ENCODE data around the gene CNNM4.

CNNM4 gene

GRCh38 chr2:96810783-96811192, 50.1 kb downstream of the CNNM4 start:
- DNase-seq (ENCODE audit: low read depth): no peak

DNA sequence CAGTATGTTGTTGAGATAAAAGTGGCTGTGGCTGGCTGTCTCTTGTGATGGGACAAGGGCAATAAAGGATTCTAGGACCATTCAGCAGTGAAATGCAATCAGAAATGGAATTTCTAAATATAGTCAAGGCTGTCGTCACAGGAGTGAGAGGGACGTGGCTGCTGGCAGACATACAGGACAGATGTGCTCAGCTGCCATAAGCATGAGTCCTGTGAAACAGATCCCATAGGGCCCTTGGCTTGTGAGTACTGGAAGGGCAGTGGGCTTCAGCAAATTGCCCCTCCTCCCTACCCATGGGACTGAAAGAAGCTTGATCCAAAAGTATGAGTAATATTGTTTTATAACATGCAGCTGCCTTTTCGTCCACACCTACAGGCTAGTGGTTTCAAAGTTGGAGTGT, 51.2 kb downstream of the CNNM4 start:
- DNase-seq (ENCODE audit: low read depth): no peak

GRCh38 chr2:96813656-96814055, 53.0 kb downstream of the CNNM4 start:
- no peak for DNase-seq (ENCODE audit: low read depth)

GRCh38 chr2:96815326-96816126, 54.8 kb downstream of the CNNM4 start:
- no peak for DNase-seq (ENCODE audit: low read depth)

DNA sequence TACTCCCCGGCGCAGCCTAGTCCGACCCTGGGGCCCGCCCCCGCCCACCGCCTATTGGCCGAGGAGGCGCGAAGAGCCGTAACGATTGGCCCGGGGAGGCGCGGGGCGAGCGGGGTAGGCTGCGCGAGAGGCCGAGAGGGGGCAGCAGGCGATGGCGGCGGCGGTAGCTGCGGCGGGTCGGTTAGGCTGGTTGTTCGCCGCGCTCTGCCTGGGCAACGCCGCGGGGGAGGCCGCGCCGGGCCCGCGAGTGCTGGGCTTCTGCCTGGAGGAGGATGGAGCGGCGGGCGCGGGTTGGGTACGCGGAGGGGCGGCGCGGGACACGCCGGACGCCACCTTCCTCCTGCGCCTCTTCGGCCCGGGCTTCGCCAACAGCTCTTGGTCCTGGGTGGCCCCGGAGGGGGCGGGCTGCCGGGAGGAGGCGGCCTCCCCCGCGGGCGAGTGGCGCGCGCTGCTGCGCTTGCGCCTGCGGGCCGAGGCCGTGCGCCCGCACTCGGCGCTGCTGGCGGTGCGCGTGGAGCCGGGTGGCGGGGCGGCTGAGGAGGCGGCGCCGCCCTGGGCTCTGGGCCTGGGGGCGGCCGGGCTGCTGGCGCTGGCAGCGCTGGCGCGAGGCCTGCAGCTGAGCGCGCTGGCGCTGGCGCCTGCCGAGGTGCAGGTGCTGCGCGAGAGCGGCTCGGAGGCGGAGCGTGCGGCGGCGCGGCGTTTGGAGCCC, 55.6 kb downstream of the CNNM4 start, which contains the start of gene CNNM3:
CNNM3 (plus strand) TSS at position 142 of the 709 bp plus-strand sequence; CDS start at position 152, 10 bp downstream.
- peak; percentile 95 for DNase-seq (ENCODE audit: low read depth)

DNA sequence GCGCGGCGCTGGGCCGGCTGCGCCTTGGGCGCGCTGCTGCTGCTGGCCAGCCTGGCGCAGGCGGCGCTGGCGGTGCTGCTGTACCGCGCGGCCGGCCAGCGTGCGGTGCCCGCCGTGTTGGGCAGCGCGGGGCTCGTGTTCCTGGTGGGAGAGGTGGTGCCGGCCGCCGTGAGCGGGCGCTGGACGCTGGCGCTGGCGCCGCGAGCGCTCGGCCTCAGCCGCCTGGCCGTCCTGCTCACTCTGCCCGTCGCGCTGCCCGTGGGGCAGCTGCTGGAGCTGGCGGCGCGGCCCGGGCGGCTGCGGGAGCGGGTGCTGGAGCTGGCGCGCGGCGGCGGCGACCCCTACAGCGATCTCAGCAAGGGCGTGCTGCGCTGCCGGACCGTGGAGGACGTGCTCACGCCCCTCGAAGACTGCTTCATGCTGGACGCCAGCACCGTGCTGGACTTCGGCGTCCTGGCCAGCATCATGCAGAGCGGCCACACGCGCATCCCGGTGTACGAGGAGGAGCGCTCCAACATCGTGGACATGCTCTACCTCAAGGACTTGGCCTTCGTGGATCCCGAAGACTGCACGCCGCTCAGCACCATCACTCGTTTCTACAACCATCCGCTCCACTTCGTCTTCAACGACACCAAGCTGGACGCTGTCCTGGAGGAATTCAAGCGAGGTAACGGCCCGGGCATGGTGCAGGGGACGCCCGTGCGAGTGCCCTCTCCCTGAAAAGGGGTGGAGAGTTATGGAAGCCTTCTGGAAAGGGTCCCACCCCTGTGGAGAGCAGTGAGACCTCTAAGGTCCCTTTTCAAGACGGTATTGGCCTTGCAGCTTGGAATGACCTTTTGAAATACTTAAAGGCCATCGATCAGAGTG, 56.4 kb downstream of the CNNM4 start:
- DNase-seq (ENCODE audit: low read depth): no peak

- DNase-seq (ENCODE audit: low read depth): no peak
These were observed 57.2 kb downstream of the CNNM4 start for GRCh38 chr2:96817882-96818281.

GRCh38 chr2:96819128-96819875, 58.6 kb downstream of the CNNM4 start:
- no peak for DNase-seq (ENCODE audit: low read depth)

- DNase-seq (ENCODE audit: low read depth): no peak
These were observed 59.3 kb downstream of the CNNM4 start for GRCh38 chr2:96819876-96820511.

- no peak for DNase-seq (ENCODE audit: low read depth)
These were observed 60.5 kb downstream of the CNNM4 start for GRCh38 chr2:96821113-96821675.

- DNase-seq (ENCODE audit: low read depth): no peak
These were observed 62.1 kb downstream of the CNNM4 start for GRCh38 chr2:96822786-96823185.

DNA sequence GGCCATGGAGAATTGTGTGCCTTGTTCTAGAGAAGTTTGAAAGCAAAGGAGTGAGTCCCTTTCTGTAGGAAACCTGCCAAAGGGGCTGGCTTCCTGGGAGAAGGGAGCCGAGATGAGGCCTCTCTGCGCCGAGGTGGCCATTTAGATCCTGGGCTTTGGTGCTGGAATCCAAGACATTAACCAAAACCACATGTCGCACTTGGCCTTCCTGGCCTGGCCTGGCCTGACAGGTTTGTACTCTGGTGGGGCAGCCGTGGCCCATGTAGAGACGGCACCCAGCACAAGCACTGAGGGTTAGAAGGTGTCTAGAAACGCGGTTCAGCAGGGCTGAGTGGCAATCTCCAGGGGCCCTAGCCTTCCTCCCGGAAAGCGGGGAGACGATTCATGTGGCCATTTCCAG, 62.5 kb downstream of the CNNM4 start:
- no peak for DNase-seq (ENCODE audit: low read depth)

GRCh38 chr2:96824079-96824870, 63.6 kb downstream of the CNNM4 start:
- no peak for DNase-seq (ENCODE audit: low read depth)

DNA sequence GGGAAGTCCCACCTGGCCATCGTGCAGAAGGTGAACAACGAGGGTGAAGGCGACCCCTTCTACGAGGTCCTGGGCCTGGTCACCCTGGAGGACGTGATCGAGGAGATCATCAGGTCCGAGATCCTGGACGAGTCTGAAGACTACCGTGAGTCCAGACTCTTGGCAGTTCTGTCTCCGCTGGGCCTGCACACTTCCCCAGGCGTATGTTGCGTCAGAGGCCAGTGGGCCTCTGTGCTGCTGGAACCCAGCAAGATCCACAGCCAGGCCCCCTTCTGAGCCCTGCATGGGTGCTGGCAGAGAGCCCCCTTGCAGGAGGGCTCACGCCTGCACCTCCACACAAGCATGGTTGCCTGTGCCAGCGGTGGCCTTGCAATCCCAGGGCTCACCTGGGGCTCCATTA, 64.4 kb downstream of the CNNM4 start:
- no peak for DNase-seq (ENCODE audit: low read depth)

GRCh38 chr2:96826546-96827278, 66.0 kb downstream of the CNNM4 start:
- no peak for DNase-seq (ENCODE audit: low read depth)

GRCh38 chr2:96828436-96828835, 67.7 kb downstream of the CNNM4 start:
- no peak for DNase-seq (ENCODE audit: low read depth)

DNA sequence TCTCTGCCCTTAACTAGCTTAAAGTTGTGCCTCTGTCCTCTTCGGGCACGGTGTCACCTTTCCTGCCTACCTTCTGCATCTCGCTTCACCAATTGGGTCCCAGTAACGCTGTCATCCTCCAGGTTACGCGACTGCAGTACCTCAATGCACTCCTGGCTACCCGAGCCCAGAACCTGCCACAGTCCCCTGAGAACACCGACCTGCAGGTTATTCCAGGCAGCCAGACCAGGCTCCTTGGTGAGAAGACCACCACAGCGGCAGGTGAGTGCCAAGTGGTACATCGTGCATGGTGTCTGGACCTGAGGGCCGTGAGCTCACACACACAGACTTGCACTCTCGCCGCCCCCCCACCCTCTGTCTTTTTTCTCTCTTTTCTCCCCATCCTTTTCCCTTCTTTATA, 68.2 kb downstream of the CNNM4 start:
- DNase-seq (ENCODE audit: low read depth): no peak

DNA sequence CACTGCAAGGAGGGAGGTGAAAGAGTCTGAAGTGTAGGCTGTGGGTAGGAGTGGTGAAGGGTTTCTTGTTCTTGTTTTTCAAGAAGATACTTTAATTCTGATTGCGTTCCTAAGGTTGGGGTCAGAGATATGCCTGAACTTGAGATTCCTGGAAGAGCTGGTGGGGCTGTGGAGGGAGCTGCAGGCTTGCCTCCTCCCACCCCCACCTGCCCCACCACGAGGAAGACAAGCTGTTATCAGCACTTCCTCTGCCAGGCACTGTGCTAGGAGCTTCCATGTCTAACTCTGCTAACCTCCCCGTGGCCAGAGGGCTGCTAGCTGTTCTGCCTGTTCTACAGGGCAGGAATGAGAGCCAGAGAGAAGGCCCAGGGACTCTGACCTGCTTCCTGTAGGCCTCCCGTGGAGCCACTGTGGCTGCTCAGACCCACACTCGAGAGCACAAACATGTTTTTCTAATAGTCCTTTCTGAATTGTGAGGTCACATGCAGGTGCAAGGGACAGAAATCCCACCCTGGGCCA, 69.4 kb downstream of the CNNM4 start:
- no peak for DNase-seq (ENCODE audit: low read depth)

DNA sequence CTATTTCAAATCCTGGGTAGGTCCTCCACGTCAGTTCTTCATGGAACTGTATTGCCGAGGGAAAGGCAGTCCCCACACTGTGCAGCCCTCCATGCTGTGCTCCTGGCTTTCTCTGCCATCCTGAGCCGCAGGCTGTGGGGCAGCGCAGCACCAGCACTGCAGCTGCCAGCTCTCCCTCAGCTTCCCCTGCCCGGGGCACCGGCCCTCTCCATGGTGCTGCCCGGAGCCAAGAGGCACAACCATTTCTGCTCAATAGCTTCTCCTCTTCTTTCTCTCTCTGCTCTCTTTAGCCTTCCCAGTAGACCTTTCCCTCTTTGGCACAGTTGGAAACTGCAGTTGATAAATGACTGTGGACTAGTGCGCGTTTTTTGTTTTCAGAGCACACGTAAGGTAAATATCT, 71.0 kb downstream of the CNNM4 start:
- no peak for DNase-seq (ENCODE audit: low read depth)

Measured in activated T-helper 1 cell treated with Interleukin-2 at 50 U/mL for 16 hours (primary cell).